ENCODE data around the gene AAK1.
A peak's percentile ranks its signal among the peaks of the same experiment; 100 is the strongest.
"Not testable (repeated sequence)": the region's sequence is repeated elsewhere in the genome, so short reads cannot be mapped to it uniquely, and the experiment has no call there.

Gene AAK1

GRCh38 chr2:69623236-69623635, 20.3 kb downstream of the AAK1 start:
- DNase-seq, result no peak

GRCh38 chr2:69622805-69623204, 20.7 kb downstream of the AAK1 start:
- not testable (repeated sequence) for DNase-seq

- DNase-seq, result not testable (repeated sequence)
Observed at GRCh38 chr2:69622017-69622540, 21.5 kb downstream of the AAK1 start.

DNA sequence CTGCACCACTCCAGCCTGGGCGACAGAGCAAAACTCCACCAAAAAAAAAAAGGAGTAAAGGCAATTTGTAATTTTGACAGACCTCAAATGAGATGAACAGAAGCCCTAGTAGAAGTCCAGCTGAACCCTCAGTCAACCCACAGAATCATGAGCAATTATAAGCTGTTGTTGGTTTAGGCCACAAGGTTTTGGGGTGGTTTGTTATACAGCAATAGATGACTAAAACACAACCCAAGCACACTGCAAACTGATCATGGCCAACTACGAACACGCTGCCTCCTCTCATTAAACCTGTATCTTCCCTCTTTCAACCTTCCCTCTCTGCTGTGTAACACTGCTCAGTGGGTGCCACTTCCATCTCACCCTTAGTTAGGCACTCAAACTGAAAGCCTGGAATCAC, 22.1 kb downstream of the AAK1 start:
- no peak for DNase-seq

- no peak for DNase-seq
Observed at GRCh38 chr2:69620870-69621269, 22.7 kb downstream of the AAK1 start.

GRCh38 chr2:69619725-69620124, 23.8 kb downstream of the AAK1 start:
- no peak for DNase-seq

DNA sequence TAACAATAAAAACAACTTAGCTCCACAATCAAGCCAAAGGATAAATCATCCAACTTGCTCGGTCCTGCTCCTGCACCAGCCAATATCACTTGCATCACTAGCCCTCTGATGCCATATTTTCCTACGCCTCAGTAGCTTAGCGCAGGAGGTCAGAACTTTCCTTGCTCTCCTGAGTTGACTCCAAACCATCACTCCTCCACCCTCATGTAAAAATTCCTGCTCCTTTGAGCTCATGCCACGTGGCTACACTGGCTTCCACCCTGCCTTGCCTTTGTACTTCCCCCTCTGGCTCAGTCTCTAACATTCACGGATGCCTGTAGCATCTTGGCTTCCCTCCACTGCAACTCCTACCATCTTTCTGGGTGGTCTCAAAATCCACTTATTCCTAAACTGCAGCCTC, 25.2 kb downstream of the AAK1 start:
- no peak for DNase-seq

DNA sequence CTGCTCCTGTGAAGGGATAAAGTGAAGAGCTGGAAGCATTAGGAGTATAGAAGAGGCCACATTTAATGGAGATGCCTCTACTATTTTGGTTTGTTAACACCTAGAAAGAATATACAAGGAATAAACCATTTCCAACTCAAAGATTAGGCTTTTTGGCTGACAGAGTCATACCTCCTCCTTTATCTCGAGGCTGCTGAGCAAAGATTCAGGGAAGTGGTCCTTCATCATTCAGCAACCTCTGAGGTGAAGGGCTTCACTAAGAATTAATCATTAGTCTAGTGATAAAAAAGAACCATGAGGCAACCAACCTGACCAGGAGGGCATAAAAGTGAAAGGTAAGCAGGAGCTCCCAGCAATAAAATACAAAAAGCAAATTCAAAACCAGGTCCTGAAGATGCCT, 25.8 kb downstream of the AAK1 start:
- no peak for DNase-seq

DNA sequence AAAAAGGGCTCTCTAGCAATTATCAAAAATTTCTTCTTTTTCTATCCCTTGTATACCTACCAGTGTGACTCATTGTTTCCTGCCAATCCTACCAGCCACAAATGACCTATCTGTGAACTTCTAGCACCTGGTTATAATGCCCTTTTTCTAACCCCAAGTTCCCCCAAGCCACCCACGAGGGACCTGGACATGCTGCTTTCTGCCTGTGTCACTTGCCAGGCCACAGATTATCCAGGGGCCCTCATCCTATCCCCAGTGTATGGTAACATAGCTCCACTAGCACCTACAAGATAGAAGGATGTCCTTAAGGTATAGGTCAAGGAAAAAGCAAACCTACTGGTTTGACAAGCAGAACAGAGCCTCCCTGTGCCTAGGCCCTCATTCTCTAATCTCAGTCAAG, 26.8 kb downstream of the AAK1 start:
- DNase-seq, result peak; percentile 54

DNA sequence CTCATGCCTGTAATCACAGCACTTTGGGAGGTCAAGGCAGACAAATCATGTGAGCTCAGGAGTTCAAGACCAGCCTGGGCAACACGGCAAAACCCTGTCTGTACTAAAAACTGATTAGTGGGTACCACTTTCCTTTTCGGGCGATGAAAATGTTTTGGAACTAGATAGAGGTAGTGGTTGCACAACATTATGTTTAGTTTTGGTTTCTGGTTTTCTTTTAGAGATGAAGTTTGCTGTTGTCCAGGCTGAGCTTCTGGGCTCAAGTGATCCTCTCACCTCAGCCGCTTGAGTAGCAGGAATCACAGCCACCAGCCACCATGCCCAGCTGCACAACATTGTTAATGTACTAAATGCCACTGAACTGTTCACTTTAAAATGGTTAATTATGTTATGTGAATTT, 27.6 kb downstream of the AAK1 start:
- DNase-seq, result no peak

- DNase-seq, result no peak
Observed at GRCh38 chr2:69615078-69615625, 28.4 kb downstream of the AAK1 start.

DNA sequence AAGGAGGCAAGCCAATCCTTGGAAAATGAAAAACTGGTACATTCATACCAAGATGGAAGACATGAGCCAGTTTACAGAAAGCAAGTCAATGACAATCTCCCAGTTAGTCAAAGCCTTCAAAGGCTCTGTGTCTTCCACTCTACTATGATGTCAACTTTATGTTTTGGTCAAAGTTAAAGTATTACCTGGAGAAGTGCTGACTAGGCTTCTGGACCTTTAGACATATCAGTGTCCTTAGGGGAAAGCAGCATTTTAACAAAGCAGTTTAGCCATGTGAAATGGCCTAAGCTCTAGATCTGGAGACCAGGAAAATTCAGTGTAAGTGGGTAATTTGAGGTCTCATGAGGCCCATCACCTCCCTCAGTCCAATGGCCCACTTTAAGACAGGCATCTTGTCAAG, 30.8 kb downstream of the AAK1 start:
- no peak for DNase-seq

GRCh38 chr2:69612200-69612599, 31.3 kb downstream of the AAK1 start:
- DNase-seq, result no peak

DNA sequence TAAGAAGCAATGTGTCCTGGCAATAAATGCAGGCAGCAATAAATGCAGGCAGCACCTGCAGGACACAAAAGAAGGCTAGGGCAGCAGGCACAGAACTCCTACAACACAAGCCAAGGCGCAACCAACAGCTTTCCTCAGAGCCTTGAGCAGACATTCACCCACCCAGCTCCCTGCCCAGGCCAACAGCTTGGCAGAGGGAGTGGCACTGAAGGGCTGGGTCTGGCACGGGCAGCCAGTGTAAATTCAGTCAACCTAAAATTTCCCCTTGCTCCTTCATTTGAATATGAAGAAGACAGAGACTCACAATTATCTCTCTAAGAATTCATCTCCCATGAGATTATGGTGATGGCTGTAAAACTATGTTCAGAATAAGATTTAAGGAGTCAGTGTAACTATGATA, 35.4 kb downstream of the AAK1 start:
- DNase-seq, result no peak

DNA sequence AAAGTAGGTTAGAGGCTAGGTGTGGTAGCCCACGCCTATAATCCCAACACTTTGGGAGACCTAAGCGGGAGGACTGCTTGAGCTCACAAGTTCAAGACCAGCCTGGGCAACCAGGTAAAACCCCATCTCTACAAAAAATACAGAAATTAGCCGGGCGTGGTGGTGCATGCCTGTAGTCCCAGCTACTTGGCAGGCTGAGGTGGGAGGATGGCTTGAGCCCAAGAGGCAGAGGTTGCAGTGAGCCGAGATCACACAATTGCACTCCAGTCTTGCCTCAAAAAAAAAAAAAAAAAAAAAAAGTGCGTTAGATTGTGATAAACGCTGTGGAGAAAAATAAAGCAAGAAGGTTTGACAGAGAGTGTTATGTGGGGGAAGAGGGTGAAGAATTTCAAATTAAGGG, 36.8 kb downstream of the AAK1 start:
- not testable (repeated sequence) for DNase-seq

DNA sequence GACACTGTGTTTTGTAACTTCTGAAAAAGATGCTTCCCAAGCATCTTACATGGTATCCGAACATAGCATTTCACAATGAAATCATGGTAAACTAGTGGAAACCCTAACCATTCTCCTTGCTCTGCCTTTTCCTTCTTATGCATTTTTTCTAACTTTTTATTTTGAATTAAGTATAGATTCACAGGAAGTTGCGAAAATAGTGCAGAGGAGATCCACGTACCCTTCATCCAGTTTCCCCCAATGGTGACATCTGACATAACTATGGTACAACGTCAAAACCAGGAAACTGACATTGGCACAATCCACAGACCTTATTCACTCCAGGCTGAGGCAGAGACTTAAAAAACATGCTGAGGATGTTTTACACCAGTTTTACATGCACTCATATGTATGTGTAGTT, 38.3 kb downstream of the AAK1 start:
- no peak for DNase-seq

DNA sequence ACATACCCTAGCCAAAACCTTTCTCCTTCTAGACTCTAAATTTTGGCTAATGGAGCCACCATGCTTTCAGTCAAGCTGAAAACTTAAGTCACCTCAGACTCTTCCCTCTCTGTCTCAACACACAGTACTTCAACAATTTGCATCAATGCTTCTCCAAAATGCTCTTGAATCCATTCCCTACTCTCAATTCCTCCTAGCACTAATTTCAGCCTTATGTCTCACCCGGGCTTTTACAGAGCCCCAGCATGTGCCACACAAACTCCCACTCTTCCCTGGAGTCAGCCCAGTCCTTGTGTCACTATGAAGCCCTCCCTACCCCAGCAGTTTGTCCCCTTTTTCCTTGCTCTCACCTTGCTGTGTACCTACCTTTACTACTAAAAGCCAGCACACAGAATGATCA, 38.7 kb downstream of the AAK1 start:
- no peak for DNase-seq

DNA sequence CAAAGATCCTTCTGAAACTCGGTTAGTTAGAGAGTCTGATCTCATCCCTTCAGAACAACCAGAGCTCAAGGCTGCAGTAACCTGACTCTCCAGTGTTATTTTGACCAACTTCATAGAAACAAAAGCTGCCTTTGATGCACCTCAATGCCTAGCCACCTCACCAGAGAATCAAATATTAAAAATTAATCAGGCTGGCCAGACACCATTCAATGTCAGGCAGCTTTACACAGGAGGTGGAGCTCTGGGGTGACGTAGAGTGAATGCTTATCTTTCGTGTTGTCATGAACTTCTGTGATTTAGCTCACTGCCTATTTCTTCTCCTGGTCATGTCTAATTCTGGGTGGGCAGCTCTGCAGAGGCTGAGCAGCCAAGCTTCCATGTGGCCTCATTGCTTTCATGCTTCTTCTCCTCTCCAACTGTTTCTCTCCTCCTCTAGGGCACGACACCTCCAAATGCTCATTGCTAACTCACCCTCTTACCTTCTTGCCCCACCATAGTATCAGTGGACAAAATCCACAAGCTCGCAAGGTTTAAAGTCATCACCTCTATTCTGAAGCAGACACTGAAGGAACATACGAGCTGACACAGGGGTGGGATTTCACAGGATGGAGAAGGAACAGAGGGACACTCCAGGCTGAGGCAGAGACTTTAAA, 39.4 kb downstream of the AAK1 start:
- DNase-seq, result no peak

- DNase-seq, result no peak
Observed at GRCh38 chr2:69603146-69603743, 40.3 kb downstream of the AAK1 start.

GRCh38 chr2:69601179-69601612, 42.3 kb downstream of the AAK1 start:
- peak; percentile 23 for DNase-seq

GRCh38 chr2:69600425-69600824, 43.1 kb downstream of the AAK1 start:
- no peak for DNase-seq

DNA sequence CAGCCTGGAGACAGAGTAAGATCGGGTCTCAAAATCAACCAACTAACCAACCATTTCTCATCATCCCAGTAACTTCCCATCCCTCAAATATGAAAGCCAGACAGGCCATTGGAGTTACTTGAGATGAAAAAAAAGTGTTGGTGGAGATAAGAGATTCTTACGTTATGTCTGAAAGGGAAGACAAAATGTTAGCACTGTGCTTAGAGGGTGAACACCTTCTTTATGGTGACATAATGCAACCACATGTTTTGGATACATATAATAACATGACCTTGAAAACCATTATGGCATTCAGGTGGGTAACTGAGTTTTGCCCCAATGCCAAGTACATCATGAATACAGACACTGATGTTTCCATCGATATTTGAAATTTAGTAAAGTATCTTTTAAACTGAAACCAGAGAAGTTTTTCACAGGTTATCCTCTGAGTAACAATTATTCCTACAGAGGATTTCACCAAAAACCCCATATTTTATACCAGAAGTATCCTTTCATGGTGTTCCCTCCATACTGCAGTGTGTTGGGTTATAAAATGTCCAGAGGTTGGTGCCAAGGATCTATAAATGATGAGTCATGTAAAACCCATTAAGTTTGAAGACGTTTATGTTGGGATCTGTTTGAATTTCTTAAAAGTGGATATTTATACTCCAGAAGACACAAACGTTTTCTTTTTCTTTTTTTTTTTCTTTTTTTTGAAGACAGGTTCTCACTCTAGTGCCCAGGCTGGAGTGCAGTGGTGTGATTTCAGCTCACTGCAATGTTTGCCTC, 45.5 kb downstream of the AAK1 start:
- DNase-seq, result no peak

- no peak for DNase-seq
Observed at GRCh38 chr2:69597105-69597504, 46.4 kb downstream of the AAK1 start.

GRCh38 chr2:69594341-69594740, 49.2 kb downstream of the AAK1 start:
- no peak for DNase-seq
